Measurements from ENCODE around the gene SPEG. TPM values are rescaled to one million over a fixed set of nuclear protein-coding genes. Genes with fewer than 3 reads are reported as not detected.

The SPEG gene
- total and polyA plus RNA-seq, 2 of the 13 experiments (the other 11 are each of a cell fraction or from before 2014, with no cell fraction given) = 0.18 to 0.24 TPM

- Histone ChIP-seq H3K4me3 (replicated peaks in 1 of 3; ENCODE audit: insufficient read depth in 1 of 3, low read depth in 2 of 3, low read length in 3 of 3) (no peak overlapping the region), H4K20me1 (ENCODE audit: insufficient read depth, low read length) (no peaks in the 10 kb centered on the region), H3K79me2 (ENCODE audit: insufficient read depth, low read length) (no peaks in the 10 kb centered on the region), H2AFZ (ENCODE audit: low read length) (no peak overlapping the region), H3K36me3 (replicated peaks in 1 of 2; ENCODE audit: control insufficient read depth in 1 of 2, insufficient read depth in 2 of 2, low read length in 2 of 2) (no peaks in the 10 kb centered on the region), H3K27ac (ENCODE audit: extremely low read length, insufficient read depth, low read length) (no peak overlapping the region), H3K9ac (ENCODE audit: insufficient read depth, low read depth, low read length) (no peak overlapping the region), H3K27me3 (ENCODE audit: control insufficient read depth in 1 of 2, insufficient read depth in 2 of 2, low read length in 2 of 2) (peaks cover 0 to 39% of the 10 kb centered on the region in 2 experiments; a peak in 4 of 5 replicates), H3K4me2 (ENCODE audit: low read depth, low read length) (no peak overlapping the region), H3K9me3 (ENCODE audit: low read length) (no peaks in the 10 kb centered on the region), H3K4me1 (ENCODE audit: insufficient read depth, low read length) (peaks cover 10% of the 10 kb centered on the region; the same call in 1 of the 2 replicates)
- BruUV-seq (replicated peaks) = no TSS peak
- intact Hi-C loops (cut with micrococcal nuclease; ENCODE audit: unreplicated experiment) (no loop called here), in situ Hi-C loops (cut with HindIII; ENCODE audit: extremely low pct_ligation_motif_present, low pct_unique_long_range_greater_than_20kb) (no loop called here)
- DNase-seq (ENCODE audit: low spot score) (no peak), ATAC-seq (no peak), FAIRE-seq (no peak)
- TF ChIP-seq MXI1 (IDR thresholded peaks at IDR 0.05; ENCODE audit: borderline replicate concordance, low read depth, low read length) = no peak
- no peak for TF ChIP-seq ZNF205 (CRISPR knock-in tag; IDR thresholded peaks at IDR 0.05)
- TF ChIP-seq ZNF280D (CRISPR knock-in tag; IDR thresholded peaks at IDR 0.05) = no peak
- no peak for TF ChIP-seq ZNF580 (CRISPR knock-in tag; IDR thresholded peaks at IDR 0.05; ENCODE audit: borderline replicate concordance, low read depth)
- TF ChIP-seq TRIM22 (IDR thresholded peaks at IDR 0.05) = no peak
- TF ChIP-seq ONECUT2 (CRISPR knock-in tag; IDR thresholded peaks at IDR 0.05) = no peak
- ChIA-PET CTCF (ENCODE audit: low intra/inter-chr PET ratio, low total read pairs) (no interaction called here), POLR2A (no interaction called here)
- 44% methylated on average over 12 of the region's 12 CpGs for WGBS (ENCODE audit: low lambda C conversion rate)
Observed at GRCh38 chr2:219419012-219419324, 15.7 kb upstream of the SPEG start.
